ENCODE results near the gene PARP8.

GRCh38 chr5:50874306-50875001 lies 208.0 kb downstream of the PARP8 start:
- TF ChIP-seq CTCF (IDR thresholded peaks at IDR 0.05; ENCODE audit: borderline replicate concordance, extremely low read depth, low read length, poor library complexity, severe bottlenecking) (no peak), EZH2 (IDR thresholded peaks at IDR 0.05; ENCODE audit: borderline replicate concordance, low read depth, low read length, severe bottlenecking) (no peak)

Measured in DND-41 (cell line).